SK-N-SH treated with all-trans-retinoic acid at 6 μM for 48 hours (cell line): ENCODE measurements around the gene IQSEC3.

Experiments
- ATAC-seq: fragments of 200-7000 bp; cut with Tn5 transposase; 3 replicates; pipeline ENCODE4 v1.9.1; 2020; ENCODE audit warnings: mild to moderate bottlenecking, moderate library complexity
- ARNTL ChIP-seq: fragments of 450-650 bp; formaldehyde crosslinking; IDR thresholded peaks from 2 replicates; pipeline ENCODE4 v1.5.0; 2020; ENCODE audit warnings: low read depth, mild to moderate bottlenecking, moderate library complexity, borderline replicate concordance
- BACH2 ChIP-seq: fragments of 250-450 bp; sonication (Bioruptor Pico); IDR thresholded peaks from 2 replicates; pipeline ENCODE4 v1.9.0; 2021; ENCODE audit warnings: mild to moderate bottlenecking, borderline replicate concordance
- CREB5 ChIP-seq: fragments of 250-450 bp; sonication (Bioruptor Pico); IDR thresholded peaks from 2 replicates; pipeline ENCODE4 v1.5.1; 2020; ENCODE audit warnings: low read depth, mild to moderate bottlenecking, moderate library complexity
- CSRNP3 ChIP-seq: fragments of 250-450 bp; sonication (Bioruptor Pico); IDR thresholded peaks from 2 replicates; pipeline ENCODE4 v1.5.1; 2021; ENCODE audit warnings: mild to moderate bottlenecking, moderate library complexity
- ESRRG ChIP-seq: fragments of 250-450 bp; sonication (Bioruptor Pico); IDR thresholded peaks from 2 replicates; pipeline ENCODE4 v1.6.1; 2021; ENCODE audit warnings: mild to moderate bottlenecking
- GLIS3 ChIP-seq: fragments of 250-450 bp; sonication (Bioruptor Pico); IDR thresholded peaks from 2 replicates; pipeline ENCODE4 v1.5.0; 2020; ENCODE audit warnings: mild to moderate bottlenecking, moderate library complexity
- ISL1 ChIP-seq: fragments of 250-450 bp; sonication (Bioruptor Pico); IDR thresholded peaks from 2 replicates; pipeline ENCODE4 v2.1.2; 2022; ENCODE audit warnings: mild to moderate bottlenecking, moderate library complexity
- OSR1 ChIP-seq: fragments of 250-450 bp; sonication (Bioruptor Pico); IDR thresholded peaks from 2 replicates; pipeline ENCODE4 v1.8.0; 2022; ENCODE audit warnings: moderate library complexity, mild to moderate bottlenecking, inconsistent platforms
- PATZ1 ChIP-seq: fragments of 250-450 bp; sonication (Bioruptor Pico); IDR thresholded peaks from 2 replicates; pipeline ENCODE4 v1.8.0; 2020; ENCODE audit warnings: mild to moderate bottlenecking, moderate library complexity, borderline replicate concordance
- PPARA ChIP-seq: fragments of 250-450 bp; sonication (Bioruptor Pico); IDR thresholded peaks from 2 replicates; pipeline ENCODE4 v1.5.0; 2020; ENCODE audit warnings: mild to moderate bottlenecking, borderline replicate concordance
- RARB ChIP-seq: fragments of 250-450 bp; sonication (Bioruptor Pico); IDR thresholded peaks from 2 replicates; pipeline ENCODE4 v1.8.0; 2021; ENCODE audit warnings: mild to moderate bottlenecking, moderate library complexity
- SNAI2 ChIP-seq: fragments of 250-450 bp; sonication (Bioruptor Pico); IDR thresholded peaks from 2 replicates; pipeline ENCODE4 v1.5.0; 2020; ENCODE audit warnings: mild to moderate bottlenecking, moderate library complexity
- TCF4 ChIP-seq: fragments of 250-450 bp; sonication (Bioruptor Pico); IDR thresholded peaks from 2 replicates; pipeline ENCODE4 v1.8.0; 2021; ENCODE audit warnings: mild to moderate bottlenecking, moderate library complexity, borderline replicate concordance
- TOX ChIP-seq: fragments of 250-450 bp; sonication (Bioruptor Pico); IDR thresholded peaks from 2 replicates; pipeline ENCODE4 v1.8.0; 2021; ENCODE audit warnings: mild to moderate bottlenecking, moderate library complexity, borderline replicate concordance
- ZC3H10 ChIP-seq: fragments of 250-450 bp; sonication (Bioruptor Pico); IDR thresholded peaks from 2 replicates; pipeline ENCODE4 v1.5.1; 2021; ENCODE audit warnings: mild to moderate bottlenecking, moderate library complexity
- ZFP3 ChIP-seq: fragments of 250-450 bp; sonication (Bioruptor Pico); IDR thresholded peaks from 2 replicates; pipeline ENCODE4 v1.5.0; 2020; ENCODE audit warnings: mild to moderate bottlenecking, moderate library complexity
- ZFP30 ChIP-seq: fragments of 450-650 bp; formaldehyde crosslinking; IDR thresholded peaks from 2 replicates; pipeline ENCODE4 v1.5.0; 2022; ENCODE audit warnings: mild to moderate bottlenecking, moderate library complexity
- ZNF565 ChIP-seq: fragments of 450-650 bp; formaldehyde crosslinking; conservative IDR thresholded peaks from 2 replicates; pipeline ENCODE4 v1.5.0; 2020; ENCODE audit warnings: low read depth, mild to moderate bottlenecking, moderate library complexity
- ZNF8 ChIP-seq: fragments of 450-650 bp; formaldehyde crosslinking; IDR thresholded peaks from 2 replicates; pipeline ENCODE4 v1.5.0; 2020; ENCODE audit warnings: mild to moderate bottlenecking, moderate library complexity
- TF ChIP-seq, protein P1 (sequence below): fragments of 250-450 bp; sonication (Bioruptor Pico); IDR thresholded peaks from 2 replicates; pipeline ENCODE4 v1.5.0; 2020; ENCODE audit warnings: mild to moderate bottlenecking, moderate library complexity
- TF ChIP-seq, protein P2 (sequence below): fragments of 250-450 bp; sonication (Bioruptor Pico); IDR thresholded peaks from 2 replicates; pipeline ENCODE4 v1.8.0; 2021; ENCODE audit warnings: low read depth, mild to moderate bottlenecking, moderate library complexity, borderline replicate concordance

IQSEC3 gene

GRCh38 chr12:207804-208203, 141.2 kb downstream of the IQSEC3 start:
- no peak for ATAC-seq
- TF ChIP-seq ARNTL (CRISPR knock-in tag), result no peak
- TF ChIP-seq BACH2 (CRISPR knock-in tag), result no peak
- TF ChIP-seq OSR1, result no peak
- TF ChIP-seq TCF4 (CRISPR knock-in tag), result no peak
- no peak for TF ChIP-seq ZFP30 (CRISPR knock-in tag)
- no peak for TF ChIP-seq ISL1
- TF ChIP-seq, protein P1, sequence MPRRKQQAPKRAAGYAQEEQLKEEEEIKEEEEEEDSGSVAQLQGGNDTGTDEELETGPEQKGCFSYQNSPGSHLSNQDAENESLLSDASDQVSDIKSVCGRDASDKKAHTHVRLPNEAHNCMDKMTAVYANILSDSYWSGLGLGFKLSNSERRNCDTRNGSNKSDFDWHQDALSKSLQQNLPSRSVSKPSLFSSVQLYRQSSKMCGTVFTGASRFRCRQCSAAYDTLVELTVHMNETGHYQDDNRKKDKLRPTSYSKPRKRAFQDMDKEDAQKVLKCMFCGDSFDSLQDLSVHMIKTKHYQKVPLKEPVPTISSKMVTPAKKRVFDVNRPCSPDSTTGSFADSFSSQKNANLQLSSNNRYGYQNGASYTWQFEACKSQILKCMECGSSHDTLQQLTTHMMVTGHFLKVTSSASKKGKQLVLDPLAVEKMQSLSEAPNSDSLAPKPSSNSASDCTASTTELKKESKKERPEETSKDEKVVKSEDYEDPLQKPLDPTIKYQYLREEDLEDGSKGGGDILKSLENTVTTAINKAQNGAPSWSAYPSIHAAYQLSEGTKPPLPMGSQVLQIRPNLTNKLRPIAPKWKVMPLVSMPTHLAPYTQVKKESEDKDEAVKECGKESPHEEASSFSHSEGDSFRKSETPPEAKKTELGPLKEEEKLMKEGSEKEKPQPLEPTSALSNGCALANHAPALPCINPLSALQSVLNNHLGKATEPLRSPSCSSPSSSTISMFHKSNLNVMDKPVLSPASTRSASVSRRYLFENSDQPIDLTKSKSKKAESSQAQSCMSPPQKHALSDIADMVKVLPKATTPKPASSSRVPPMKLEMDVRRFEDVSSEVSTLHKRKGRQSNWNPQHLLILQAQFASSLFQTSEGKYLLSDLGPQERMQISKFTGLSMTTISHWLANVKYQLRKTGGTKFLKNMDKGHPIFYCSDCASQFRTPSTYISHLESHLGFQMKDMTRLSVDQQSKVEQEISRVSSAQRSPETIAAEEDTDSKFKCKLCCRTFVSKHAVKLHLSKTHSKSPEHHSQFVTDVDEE, result no peak
- no peak for TF ChIP-seq TOX (CRISPR knock-in tag)

DNA sequence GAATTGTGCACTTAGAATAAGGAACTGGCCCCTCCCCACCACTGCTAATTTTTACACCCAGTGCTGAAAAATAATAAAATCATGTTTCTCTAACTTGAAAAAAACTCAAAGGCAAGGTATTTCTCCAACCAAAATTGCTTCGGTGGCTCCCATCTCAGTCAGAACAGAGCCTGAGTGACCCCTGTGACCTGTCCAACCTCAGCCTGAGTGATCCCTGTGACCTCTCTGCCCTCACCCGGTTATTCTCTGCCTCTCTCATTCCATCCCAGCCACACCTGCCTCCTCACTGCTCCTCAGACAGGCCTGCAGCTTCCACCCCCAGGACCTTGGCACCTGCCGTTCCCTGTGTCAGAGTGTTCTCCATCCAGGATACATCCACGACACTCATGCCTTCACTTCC, 142.2 kb downstream of the IQSEC3 start:
- TF ChIP-seq ESRRG (CRISPR knock-in tag) (no peak), SNAI2 (no peak), ZC3H10 (CRISPR knock-in tag) (no peak), GLIS3 (CRISPR knock-in tag) (no peak), PPARA (no peak), CSRNP3 (no peak), CREB5 (CRISPR knock-in tag) (no peak), TCF4 (CRISPR knock-in tag) (no peak), PATZ1 (CRISPR knock-in tag) (no peak), ZFP3 (CRISPR knock-in tag) (no peak)
- ATAC-seq, result no peak

DNA sequence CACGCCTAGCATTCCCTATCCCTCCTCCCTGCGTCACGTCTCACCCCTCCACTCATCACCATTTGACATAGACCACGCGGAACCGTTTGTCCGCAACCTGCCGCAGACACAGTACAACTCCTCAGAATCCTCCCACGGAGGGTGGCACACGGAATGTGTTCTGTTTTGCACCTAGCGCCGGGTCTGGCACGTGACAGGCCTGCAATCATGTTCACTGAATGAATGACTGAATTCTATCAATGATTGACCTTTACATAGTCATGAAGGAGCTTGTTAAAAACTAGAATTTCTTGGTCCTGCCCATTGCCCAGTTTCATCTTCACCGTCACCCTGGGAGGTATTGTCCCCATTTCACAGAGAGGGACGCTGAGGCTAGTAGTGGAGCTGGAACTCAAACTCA, 142.7 kb downstream of the IQSEC3 start:
- no peak for TF ChIP-seq PPARA
- TF ChIP-seq ZNF565 (CRISPR knock-in tag), result no peak
- no peak for TF ChIP-seq ZFP3 (CRISPR knock-in tag)
- no peak for TF ChIP-seq ESRRG (CRISPR knock-in tag)
- TF ChIP-seq ZFP30 (CRISPR knock-in tag), result no peak
- TF ChIP-seq, protein P2, sequence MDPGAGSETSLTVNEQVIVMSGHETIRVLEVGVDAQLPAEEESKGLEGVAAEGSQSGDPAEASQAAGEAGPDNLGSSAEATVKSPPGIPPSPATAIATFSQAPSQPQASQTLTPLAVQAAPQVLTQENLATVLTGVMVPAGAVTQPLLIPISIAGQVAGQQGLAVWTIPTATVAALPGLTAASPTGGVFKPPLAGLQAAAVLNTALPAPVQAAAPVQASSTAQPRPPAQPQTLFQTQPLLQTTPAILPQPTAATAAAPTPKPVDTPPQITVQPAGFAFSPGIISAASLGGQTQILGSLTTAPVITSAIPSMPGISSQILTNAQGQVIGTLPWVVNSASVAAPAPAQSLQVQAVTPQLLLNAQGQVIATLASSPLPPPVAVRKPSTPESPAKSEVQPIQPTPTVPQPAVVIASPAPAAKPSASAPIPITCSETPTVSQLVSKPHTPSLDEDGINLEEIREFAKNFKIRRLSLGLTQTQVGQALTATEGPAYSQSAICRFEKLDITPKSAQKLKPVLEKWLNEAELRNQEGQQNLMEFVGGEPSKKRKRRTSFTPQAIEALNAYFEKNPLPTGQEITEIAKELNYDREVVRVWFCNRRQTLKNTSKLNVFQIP (CRISPR knock-in tag), result no peak
- no peak for TF ChIP-seq ZNF8 (CRISPR knock-in tag)
- ATAC-seq, result no peak

DNA sequence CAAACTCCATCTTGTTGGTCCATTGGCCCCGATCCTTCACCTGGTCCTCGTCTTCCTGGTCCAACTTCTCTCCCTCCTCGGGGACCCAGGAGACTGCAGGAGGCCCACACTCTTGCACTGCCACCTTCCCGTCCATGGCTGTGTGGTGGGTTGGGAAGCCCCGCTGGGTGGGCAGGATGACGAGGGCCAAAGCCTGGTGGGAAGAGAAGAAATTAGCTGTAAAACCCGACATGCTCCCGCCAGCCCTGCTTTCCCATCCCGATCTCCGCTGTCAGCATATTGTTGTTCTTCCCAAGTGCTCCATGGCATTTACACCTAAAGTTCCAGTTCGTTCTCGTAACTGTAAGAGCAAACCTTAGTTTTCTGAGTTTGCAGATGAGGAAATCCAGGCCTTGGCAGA, 143.3 kb downstream of the IQSEC3 start:
- no peak for ATAC-seq
- TF ChIP-seq, protein P1, result no peak
- no peak for TF ChIP-seq RARB (CRISPR knock-in tag)
- no peak for TF ChIP-seq ZNF8 (CRISPR knock-in tag)
- TF ChIP-seq PATZ1 (CRISPR knock-in tag), result no peak
- no peak for TF ChIP-seq ESRRG (CRISPR knock-in tag)
- no peak for TF ChIP-seq ZC3H10 (CRISPR knock-in tag)
- no peak for TF ChIP-seq CSRNP3
- no peak for TF ChIP-seq SNAI2
